Measurements from ENCODE around the gene FARSA. TPM values are rescaled to one million over a fixed set of nuclear protein-coding genes. Genes with fewer than 3 reads are reported as not detected.
"Not testable (repeated sequence)": the region's sequence is repeated elsewhere in the genome, so short reads cannot be mapped to it uniquely, and the experiment has no call there.

FARSA gene
- total RNA-seq, 2 donors from 2014 or later = 31.8 to 76.8 TPM

DNA sequence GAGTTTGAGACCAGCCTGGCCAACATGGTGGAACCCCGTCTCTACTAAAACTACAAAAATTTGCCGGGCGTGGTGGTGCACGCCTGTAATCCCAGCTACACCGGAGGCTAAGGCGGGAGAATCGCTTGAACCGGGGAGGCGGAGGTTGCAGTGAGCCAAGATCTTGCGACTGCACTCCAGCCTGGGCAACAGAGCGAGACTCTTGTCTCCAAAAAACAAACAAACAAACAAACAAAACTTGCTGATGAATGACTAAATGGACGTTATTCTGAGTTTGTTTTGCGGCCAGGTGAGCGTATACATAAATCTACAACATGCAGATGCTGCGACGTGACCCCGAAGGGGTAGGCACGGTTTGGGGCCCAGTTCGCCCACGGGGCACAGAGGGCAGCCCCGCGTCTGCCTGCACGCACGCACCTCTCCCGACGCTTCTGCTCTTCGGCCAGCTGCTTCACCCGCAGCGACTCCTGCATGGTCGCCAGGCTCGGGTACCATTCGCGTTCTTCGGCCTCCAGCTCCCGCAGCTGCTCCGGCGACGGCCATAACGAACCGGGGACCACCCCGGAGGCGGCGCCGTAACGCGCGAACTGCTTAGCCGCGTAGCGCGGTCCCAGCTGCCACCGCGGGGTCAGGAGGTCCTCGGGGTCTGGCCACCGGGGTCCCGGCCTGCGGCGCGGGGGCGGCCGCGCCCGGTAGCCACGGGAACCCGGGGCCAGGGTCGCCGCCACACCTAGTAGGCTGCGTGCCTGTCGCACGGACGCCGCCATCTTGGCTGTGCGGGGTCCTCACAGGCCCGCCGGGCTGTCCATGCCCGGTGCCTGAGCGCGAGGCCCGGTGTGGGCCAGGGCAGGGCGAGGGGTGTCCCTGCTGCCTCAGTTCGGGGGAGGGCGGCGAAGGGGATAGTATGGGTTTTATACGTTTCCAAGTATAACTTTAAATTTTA, 23.2 kb upstream of the FARSA start, which contains the start of gene GADD45GIP1:
TSS of gene GADD45GIP1 (minus strand) at position 778 of the 943 bp plus-strand sequence. CDS start at position 767, 11 bp downstream.
- Histone ChIP-seq H3K27me3 (replicated peaks; ENCODE audit: insufficient read depth) (no peaks in the 10 kb centered on the region), H3K9me3 (no peaks in the 10 kb centered on the region), H3K4me3 (peak within 1 kb of the TSS; percentile 96), H3K4me1 (ENCODE audit: control insufficient read depth in 1 of 2, low read depth in 2 of 2) (peaks cover 19 to 46% of the 10 kb centered on the region in 2 donors), H3K36me3 (peaks cover 9% of the 10 kb centered on the region), H3K27ac (peak within 1 kb of the TSS; percentile 92 to 95)
- ATAC-seq (ENCODE audit: insufficient number of reproducible peaks, low FRiP score, low read depth) = no peak
- DNase-seq (ENCODE audit: low spot score) = no peak
- TF ChIP-seq, protein P1, sequence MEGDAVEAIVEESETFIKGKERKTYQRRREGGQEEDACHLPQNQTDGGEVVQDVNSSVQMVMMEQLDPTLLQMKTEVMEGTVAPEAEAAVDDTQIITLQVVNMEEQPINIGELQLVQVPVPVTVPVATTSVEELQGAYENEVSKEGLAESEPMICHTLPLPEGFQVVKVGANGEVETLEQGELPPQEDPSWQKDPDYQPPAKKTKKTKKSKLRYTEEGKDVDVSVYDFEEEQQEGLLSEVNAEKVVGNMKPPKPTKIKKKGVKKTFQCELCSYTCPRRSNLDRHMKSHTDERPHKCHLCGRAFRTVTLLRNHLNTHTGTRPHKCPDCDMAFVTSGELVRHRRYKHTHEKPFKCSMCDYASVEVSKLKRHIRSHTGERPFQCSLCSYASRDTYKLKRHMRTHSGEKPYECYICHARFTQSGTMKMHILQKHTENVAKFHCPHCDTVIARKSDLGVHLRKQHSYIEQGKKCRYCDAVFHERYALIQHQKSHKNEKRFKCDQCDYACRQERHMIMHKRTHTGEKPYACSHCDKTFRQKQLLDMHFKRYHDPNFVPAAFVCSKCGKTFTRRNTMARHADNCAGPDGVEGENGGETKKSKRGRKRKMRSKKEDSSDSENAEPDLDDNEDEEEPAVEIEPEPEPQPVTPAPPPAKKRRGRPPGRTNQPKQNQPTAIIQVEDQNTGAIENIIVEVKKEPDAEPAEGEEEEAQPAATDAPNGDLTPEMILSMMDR (IDR thresholded peaks at IDR 0.05) = no peak

DNA sequence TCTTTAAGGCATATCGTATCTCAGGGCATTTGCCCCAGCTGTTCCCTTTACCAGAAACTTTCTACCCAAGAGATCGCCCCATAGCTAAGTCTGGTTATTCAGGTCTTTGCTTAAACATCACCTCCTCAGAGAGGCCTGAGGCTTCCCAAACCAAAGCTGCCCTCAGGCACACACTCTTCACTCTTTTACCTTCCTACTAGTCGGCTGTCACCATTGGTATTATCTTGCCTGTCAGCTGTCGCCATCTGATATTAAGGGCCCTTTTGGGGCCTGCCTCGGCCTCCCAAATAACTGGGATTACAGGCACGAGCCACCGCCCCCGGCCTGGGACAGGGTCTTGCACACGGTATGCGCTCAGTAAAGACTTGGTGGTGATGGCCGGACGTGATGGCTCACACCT, 22.5 kb upstream of the FARSA start:
- ATAC-seq (ENCODE audit: insufficient number of reproducible peaks, low FRiP score, low read depth) (no peak), DNase-seq (ENCODE audit: low spot score) (no peak)
- peak overlapping the region; percentile 92 to 95 for H3K27ac ChIP-seq
- TF ChIP-seq, protein P1 (IDR thresholded peaks at IDR 0.05) = no peak
- peaks cover 16% of the 10 kb centered on the region for H3K36me3 ChIP-seq
- peaks cover 19 to 50% of the 10 kb centered on the region in 2 donors for H3K4me1 ChIP-seq (ENCODE audit: control insufficient read depth in 1 of 2, low read depth in 2 of 2)
- H3K27me3 ChIP-seq (replicated peaks; ENCODE audit: insufficient read depth) = no peaks in the 10 kb centered on the region
- H3K4me3 ChIP-seq = peak overlapping the region; percentile 96
- no peaks in the 10 kb centered on the region for H3K9me3 ChIP-seq

DNA sequence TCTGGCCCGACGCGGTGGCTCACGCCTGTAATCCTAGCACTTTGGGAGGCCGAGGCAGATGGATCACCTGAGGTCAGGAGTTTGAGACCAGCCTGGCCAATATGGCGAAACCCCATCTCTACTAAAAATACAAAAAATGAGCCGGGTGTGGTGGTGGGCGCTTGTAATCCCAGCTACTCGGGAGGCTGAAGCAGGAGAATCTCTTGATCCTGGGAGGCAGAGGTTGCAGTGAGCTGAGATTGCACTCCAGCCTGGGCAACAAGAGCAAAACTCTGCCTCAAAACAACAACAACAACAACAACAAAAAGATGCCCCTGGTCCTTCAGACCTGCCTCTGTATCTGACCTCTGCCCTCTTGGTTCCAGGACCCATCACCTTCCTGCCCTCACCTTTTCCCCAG, 22.1 kb upstream of the FARSA start:
- not testable (repeated sequence) for H3K9me3 ChIP-seq; DNase-seq (ENCODE audit: low spot score); H3K27me3 ChIP-seq (replicated peaks; ENCODE audit: insufficient read depth); ATAC-seq (ENCODE audit: insufficient number of reproducible peaks, low FRiP score, low read depth)
- Histone ChIP-seq H3K4me3 (peak overlapping the region; percentile 96), H3K4me1 (ENCODE audit: control insufficient read depth in 1 of 2, low read depth in 2 of 2) (peaks cover 19 to 50% of the 10 kb centered on the region in 2 donors), H3K36me3 (peaks cover 20% of the 10 kb centered on the region), H3K27ac (peak overlapping the region; percentile 92 to 95)

DNA sequence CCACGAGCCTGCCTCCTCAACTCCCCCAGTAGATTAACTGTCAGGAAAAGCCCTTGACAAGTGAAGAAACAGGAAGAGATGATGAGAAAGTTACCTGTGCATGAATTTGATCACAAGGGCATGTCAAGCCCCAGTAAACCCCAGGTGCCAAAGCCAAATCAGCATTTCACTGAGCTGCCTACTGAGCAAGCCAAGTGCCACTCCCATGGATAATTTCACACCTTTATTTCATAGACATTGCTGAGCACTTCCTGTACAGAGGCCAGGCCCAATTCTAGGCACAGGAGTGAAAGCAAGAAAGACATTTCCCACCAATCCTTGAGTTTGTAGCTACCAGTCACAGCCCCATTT, 21.1 kb upstream of the FARSA start:
- Histone ChIP-seq H3K36me3 (peaks cover 29% of the 10 kb centered on the region), H3K4me1 (ENCODE audit: control insufficient read depth in 1 of 2, low read depth in 2 of 2) (peaks cover 19 to 50% of the 10 kb centered on the region in 2 donors), H3K27ac (peak overlapping the region; percentile 93 to 95), H3K9me3 (no peaks in the 10 kb centered on the region), H3K4me3 (no peak overlapping the region), H3K27me3 (replicated peaks; ENCODE audit: insufficient read depth) (no peaks in the 10 kb centered on the region)
- ATAC-seq (ENCODE audit: insufficient number of reproducible peaks, low FRiP score, low read depth) = no peak
- no peak for DNase-seq (ENCODE audit: low spot score)
- TF ChIP-seq, protein P1 (IDR thresholded peaks at IDR 0.05) = no peak

DNA sequence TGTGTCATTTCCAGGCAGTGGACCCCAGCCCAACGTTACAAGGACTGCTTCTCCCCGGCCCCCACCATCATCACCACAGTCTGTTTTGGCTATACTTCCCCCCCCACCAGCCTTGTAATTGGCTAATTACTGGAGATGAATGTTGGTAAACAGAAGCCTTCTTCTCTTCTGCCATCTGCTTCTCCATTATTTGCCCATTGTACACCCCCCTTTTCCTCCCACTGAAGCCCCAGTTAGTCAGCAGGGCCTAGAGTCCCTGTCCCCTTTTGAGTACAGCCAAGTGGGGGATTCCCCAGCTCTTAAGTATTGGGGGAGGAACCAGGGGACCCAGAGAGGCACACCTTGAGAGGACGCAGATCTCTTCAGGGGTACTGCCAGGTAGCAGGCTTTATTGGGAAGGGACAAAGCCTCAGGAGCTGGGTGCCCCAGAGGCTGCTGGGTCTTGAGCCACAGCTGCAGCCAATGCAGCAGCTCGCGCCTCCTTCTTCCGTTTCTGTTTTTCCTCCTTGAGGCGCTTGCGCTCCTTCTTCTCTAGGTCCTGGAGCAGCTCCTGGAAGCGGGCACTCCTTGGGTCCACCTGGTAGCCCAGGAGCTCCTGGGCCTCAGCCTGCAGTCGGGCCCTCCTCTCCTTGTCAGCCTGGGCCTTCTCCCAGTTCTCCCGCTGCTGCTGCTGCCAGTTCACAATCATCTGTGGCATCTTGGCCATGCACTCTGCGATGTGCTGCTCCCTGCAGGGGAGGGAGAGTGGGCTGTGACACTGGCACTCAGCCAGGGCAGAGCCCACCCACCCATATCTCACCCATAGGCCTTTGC, 20.5 kb upstream of the FARSA start:
- H3K4me3 ChIP-seq = no peak overlapping the region
- no peaks in the 10 kb centered on the region for H3K27me3 ChIP-seq (replicated peaks; ENCODE audit: insufficient read depth)
- ATAC-seq (ENCODE audit: insufficient number of reproducible peaks, low FRiP score, low read depth) (no peak), DNase-seq (ENCODE audit: low spot score) (no peak)
- H3K4me1 ChIP-seq (ENCODE audit: control insufficient read depth in 1 of 2, low read depth in 2 of 2) = peaks cover 19 to 50% of the 10 kb centered on the region in 2 donors
- H3K36me3 ChIP-seq = peaks cover 34% of the 10 kb centered on the region
- H3K9me3 ChIP-seq = no peaks in the 10 kb centered on the region
- peak overlapping the region; percentile 80 to 93 for H3K27ac ChIP-seq
- TF ChIP-seq, protein P1 (IDR thresholded peaks at IDR 0.05) = no peak
